Activated T-helper 2 cell treated with anti-CD3 and anti-CD28 coated beads, Interferon-gamma antibody, Interleukin-2, Interleukin-4, amounts not matched to agents 10 μg/mL and 5 μg/mL and 100 μg/mL, durations not matched to agents 14 hours and 24 hours and 36 hours (primary cell): ENCODE measurements around the gene FKBP9. TPM values are rescaled to one million over a fixed set of nuclear protein-coding genes. Genes with fewer than 3 reads are reported as not detected.

Experiments used
- total RNA-seq: library from RNA; stranded (reverse); gene quantifications from 2 replicates; pipeline ENCODE4 v1.2.3, GENCODE V29; 2022

Gene FKBP9
- total RNA-seq, 1 donor from 2014 or later = 3.0 TPM

Other genes with a start within 250 kb of the FKBP9 start
- gene KBTBD2, start 65.7 kb upstream of the FKBP9 start, total RNA-seq = 25.7 and 27.8 TPM in 2 replicates
- 30.0 and 33.3 TPM in 2 replicates for gene NT5C3A, start 105.3 kb downstream of the FKBP9 start, total RNA-seq
- 15.4 and 18.6 TPM in 2 replicates for gene RP9, start 152.0 kb downstream of the FKBP9 start, total RNA-seq
- 4.8 and 6.8 TPM in 2 replicates for gene BBS9, start 172.1 kb downstream of the FKBP9 start, total RNA-seq